ENCODE data around the gene ABHD17C.
A peak's percentile ranks its signal among the peaks of the same experiment; 100 is the strongest.
"Not testable (repeated sequence)": the region's sequence is repeated elsewhere in the genome, so short reads cannot be mapped to it uniquely, and the experiment has no call there.

The ABHD17C gene

GRCh38 chr15:80755885-80756284 lies 60.8 kb downstream of the ABHD17C start:
- no peak for DNase-seq (ENCODE audit: low read depth, low spot score)
- H3K27ac ChIP-seq: no peak overlapping the region

GRCh38 chr15:80758130-80758745 lies 63.1 kb downstream of the ABHD17C start:
- no peak overlapping the region for H3K27ac ChIP-seq

GRCh38 chr15:80760960-80761359 lies 65.8 kb downstream of the ABHD17C start:
- H3K27ac ChIP-seq: no peak overlapping the region
- no peak for DNase-seq (ENCODE audit: low read depth, low spot score)

More at GRCh38 chr15:80758130-80758745, 63.1 kb downstream of the ABHD17C start:
- DNase-seq (ENCODE audit: low read depth, low spot score): no peak

GRCh38 chr15:80761754-80762153 lies 66.6 kb downstream of the ABHD17C start:
- DNase-seq (ENCODE audit: low read depth, low spot score): no peak
- no peak overlapping the region for H3K27ac ChIP-seq

- H3K27ac ChIP-seq; DNase-seq (ENCODE audit: low read depth, low spot score): not testable (repeated sequence)
Measured at GRCh38 chr15:80763235-80763634, 68.1 kb downstream of the ABHD17C start.

GRCh38 chr15:80764535-80764934 lies 69.4 kb downstream of the ABHD17C start:
- no peak overlapping the region for H3K27ac ChIP-seq
- DNase-seq (ENCODE audit: low read depth, low spot score): no peak

GRCh38 chr15:80766275-80766674 lies 71.2 kb downstream of the ABHD17C start:
- no peak for DNase-seq (ENCODE audit: low read depth, low spot score)
- no peak overlapping the region for H3K27ac ChIP-seq

- no peak for DNase-seq (ENCODE audit: low read depth, low spot score)
- no peak overlapping the region for H3K27ac ChIP-seq
Measured at GRCh38 chr15:80768158-80768557, 73.0 kb downstream of the ABHD17C start.

- H3K27ac ChIP-seq: no peak overlapping the region
- DNase-seq (ENCODE audit: low read depth, low spot score): no peak
Measured at GRCh38 chr15:80769153-80769828, 74.2 kb downstream of the ABHD17C start.

GRCh38 chr15:80769829-80770705 lies 75.0 kb downstream of the ABHD17C start:
- DNase-seq (ENCODE audit: low read depth, low spot score): no peak
- no peak overlapping the region for H3K27ac ChIP-seq

- no peak overlapping the region for H3K27ac ChIP-seq
- DNase-seq (ENCODE audit: low read depth, low spot score): peak; percentile 53
Measured at GRCh38 chr15:80773122-80773551, 78.0 kb downstream of the ABHD17C start.

- H3K27ac ChIP-seq: no peak overlapping the region
Measured at GRCh38 chr15:80773792-80774352, 78.8 kb downstream of the ABHD17C start.

GRCh38 chr15:80774486-80774885 lies 79.4 kb downstream of the ABHD17C start:
- no peak overlapping the region for H3K27ac ChIP-seq
- no peak for DNase-seq (ENCODE audit: low read depth, low spot score)

More at GRCh38 chr15:80773792-80774352, 78.8 kb downstream of the ABHD17C start:
- DNase-seq (ENCODE audit: low read depth, low spot score): no peak

GRCh38 chr15:80775338-80775737 lies 80.2 kb downstream of the ABHD17C start:
- no peak overlapping the region for H3K27ac ChIP-seq
- DNase-seq (ENCODE audit: low read depth, low spot score): no peak

- DNase-seq (ENCODE audit: low read depth, low spot score): no peak
- peak overlapping the region; percentile 84 for H3K27ac ChIP-seq
Measured at GRCh38 chr15:80776420-80777045, 81.4 kb downstream of the ABHD17C start.

- peak; percentile 95 for DNase-seq (ENCODE audit: low read depth, low spot score)
Measured at GRCh38 chr15:80777137-80777536, 82.0 kb downstream of the ABHD17C start.

GRCh38 chr15:80777826-80778620 lies 82.9 kb downstream of the ABHD17C start:
- peak overlapping the region; percentile 84 for H3K27ac ChIP-seq
- DNase-seq (ENCODE audit: low read depth, low spot score): no peak

More at GRCh38 chr15:80777137-80777536, 82.0 kb downstream of the ABHD17C start:
- H3K27ac ChIP-seq: peak overlapping the region; percentile 84

GRCh38 chr15:80778621-80778963 lies 83.5 kb downstream of the ABHD17C start:
- DNase-seq (ENCODE audit: low read depth, low spot score): no peak
- H3K27ac ChIP-seq: peak overlapping the region; percentile 84

GRCh38 chr15:80778964-80779657 lies 84.0 kb downstream of the ABHD17C start, which contains the start of gene CEMIP:
CEMIP (plus strand) TSS chr15:80779370; CDS start chr15:80873880, 94,510 bp downstream.
- no peak for DNase-seq (ENCODE audit: low read depth, low spot score)
- H3K27ac ChIP-seq: peak within 1 kb of the TSS; percentile 84

All from epithelial cell of prostate (primary cell).